Measurements from ENCODE around the gene OTX2. TPM values are rescaled to one million over a fixed set of nuclear protein-coding genes. Genes with fewer than 3 reads are reported as not detected.

The OTX2 gene
- total RNA-seq, 1 experiment from 2014 or later = 30.1 TPM

GRCh38 chr14:56821177-56821576 lies 10.9 kb upstream of the OTX2 start:
- POLR2A ChIA-PET = no interaction called here

GRCh38 chr14:56817396-56817921 lies 7.2 kb upstream of the OTX2 start:
- ChIA-PET CTCF (interaction anchor here (0.5 to 2.3 kb wide), 10 partner anchors 9 to 249 kb away, joined by 3 to 9 read pairs (median 5); no protein-coding TSS in a partner anchor), POLR2A (interaction anchor here (1.0 to 3.0 kb wide), 4 partner anchors 9 to 78 kb away, joined by 3 to 10 read pairs (median 4); no protein-coding TSS in a partner anchor)
- DNase-seq (ENCODE audit: low spot score) (peak; percentile 47), ATAC-seq (peak; percentile 49)
- Mint-ChIP-seq H3K27ac (no peak overlapping the region), H3K36me3 (no peaks in the 10 kb centered on the region), H3K9me3 (no peaks in the 10 kb centered on the region), H3K4me1 (peaks cover 51% of the 10 kb centered on the region), H3K4me3 (peak overlapping the region; percentile 75), H3K27me3 (ENCODE audit: low read depth) (peaks cover 91% of the 10 kb centered on the region)
- TF ChIP-seq E2F1 (CRISPR knock-in tag; IDR thresholded peaks at IDR 0.05) = no peak
- 0 out of 2 replicates have a peak, but pooled peaks have one; percentile 55 for TF ChIP-seq KAT7 (CRISPR knock-in tag; IDR thresholded peaks at IDR 0.05; ENCODE audit: borderline replicate concordance)

More at GRCh38 chr14:56821177-56821576, 10.9 kb upstream of the OTX2 start:
- H3K27me3 Mint-ChIP-seq (ENCODE audit: low read depth) = peaks cover 85% of the 10 kb centered on the region
- no peak for TF ChIP-seq PRRX2 (CRISPR knock-in tag; IDR thresholded peaks at IDR 0.05)
- no peak for TF ChIP-seq NFE2L1 (CRISPR knock-in tag; IDR thresholded peaks at IDR 0.05)
- no peak for TF ChIP-seq ATF1 (CRISPR knock-in tag; IDR thresholded peaks at IDR 0.05)
- H3K36me3 Mint-ChIP-seq = no peaks in the 10 kb centered on the region
- ATAC-seq (no peak), DNase-seq (ENCODE audit: low spot score) (no peak)
- no peak overlapping the region for H3K27ac Mint-ChIP-seq
- H3K4me3 Mint-ChIP-seq = no peak overlapping the region
- H3K9me3 Mint-ChIP-seq = no peaks in the 10 kb centered on the region
- CTCF ChIA-PET = interaction anchor here (1.0 to 1.1 kb wide), 2 partner anchors 47 to 53 kb away, joined by 3 to 4 read pairs; no protein-coding TSS in a partner anchor
- peaks cover 15% of the 10 kb centered on the region for H3K4me1 Mint-ChIP-seq

GRCh38 chr14:56816574-56817391 lies 6.5 kb upstream of the OTX2 start:
- Mint-ChIP-seq H3K4me3 (peak overlapping the region; percentile 75), H3K9me3 (no peaks in the 10 kb centered on the region), H3K36me3 (no peaks in the 10 kb centered on the region), H3K27ac (no peak overlapping the region), H3K4me1 (peaks cover 54% of the 10 kb centered on the region), H3K27me3 (ENCODE audit: low read depth) (peaks cover 95% of the 10 kb centered on the region)
- ChIA-PET POLR2A (interaction anchor here (0.7 to 3.0 kb wide), 4 partner anchors 8 to 22 kb away, joined by 3 to 10 read pairs (median 4); no protein-coding TSS in a partner anchor), CTCF (interaction anchor here (0.5 to 2.3 kb wide), 12 partner anchors 8 to 235 kb away, joined by 3 to 9 read pairs (median 4); no protein-coding TSS in a partner anchor)
- DNase-seq (ENCODE audit: low spot score) (peak; percentile 65), ATAC-seq (peak; percentile 51)
- TF ChIP-seq CTCF (IDR thresholded peaks at IDR 0.05) (no peak), FOXJ3 (CRISPR knock-in tag; IDR thresholded peaks at IDR 0.05; ENCODE audit: borderline replicate concordance) (no peak), HMGA2 (CRISPR knock-in tag; IDR thresholded peaks at IDR 0.05) (no peak), AR (CRISPR knock-in tag; IDR thresholded peaks at IDR 0.05) (no peak), MYBL2 (CRISPR knock-in tag; IDR thresholded peaks at IDR 0.05) (peak; percentile 48; the same call in 1 of the 2 replicates), FOXK1 (CRISPR knock-in tag; IDR thresholded peaks at IDR 0.05) (peak; percentile 51; the same call in 1 of the 2 replicates), TEAD1 (CRISPR knock-in tag; IDR thresholded peaks at IDR 0.05) (no peak), MAX (CRISPR knock-in tag; IDR thresholded peaks at IDR 0.05) (peak; percentile 63; the same call in 1 of the 2 replicates), ATF3 (CRISPR knock-in tag; conservative IDR thresholded peaks at IDR 0.05) (no peak), ZNF423 (CRISPR knock-in tag; IDR thresholded peaks at IDR 0.05) (no peak), SOX15 (CRISPR knock-in tag; IDR thresholded peaks at IDR 0.05) (no peak), FOXP4 (CRISPR knock-in tag; IDR thresholded peaks at IDR 0.05) (peak; percentile 59; the same call in 1 of the 2 replicates), GTF2I (CRISPR knock-in tag; conservative IDR thresholded peaks at IDR 0.05) (no peak), CREM (CRISPR knock-in tag; IDR thresholded peaks at IDR 0.05) (0 out of 2 replicates have a peak, but pooled peaks have one; percentile 27), HMGXB4 (CRISPR knock-in tag; IDR thresholded peaks at IDR 0.05) (peak; percentile 83)

Measured in WTC11 (cell line).